HG03045 (cell line): Measurements from ENCODE around the gene TFF3.

Experiments used
- ATAC-seq: cut with Tn5 transposase; IDR thresholded peaks from one replicate; pipeline ENCODE4 v1.9.1; 2021; ENCODE audit warnings: mild to moderate bottlenecking, moderate library complexity; ENCODE audit not compliant: unreplicated experiment

Gene TFF3

DNA sequence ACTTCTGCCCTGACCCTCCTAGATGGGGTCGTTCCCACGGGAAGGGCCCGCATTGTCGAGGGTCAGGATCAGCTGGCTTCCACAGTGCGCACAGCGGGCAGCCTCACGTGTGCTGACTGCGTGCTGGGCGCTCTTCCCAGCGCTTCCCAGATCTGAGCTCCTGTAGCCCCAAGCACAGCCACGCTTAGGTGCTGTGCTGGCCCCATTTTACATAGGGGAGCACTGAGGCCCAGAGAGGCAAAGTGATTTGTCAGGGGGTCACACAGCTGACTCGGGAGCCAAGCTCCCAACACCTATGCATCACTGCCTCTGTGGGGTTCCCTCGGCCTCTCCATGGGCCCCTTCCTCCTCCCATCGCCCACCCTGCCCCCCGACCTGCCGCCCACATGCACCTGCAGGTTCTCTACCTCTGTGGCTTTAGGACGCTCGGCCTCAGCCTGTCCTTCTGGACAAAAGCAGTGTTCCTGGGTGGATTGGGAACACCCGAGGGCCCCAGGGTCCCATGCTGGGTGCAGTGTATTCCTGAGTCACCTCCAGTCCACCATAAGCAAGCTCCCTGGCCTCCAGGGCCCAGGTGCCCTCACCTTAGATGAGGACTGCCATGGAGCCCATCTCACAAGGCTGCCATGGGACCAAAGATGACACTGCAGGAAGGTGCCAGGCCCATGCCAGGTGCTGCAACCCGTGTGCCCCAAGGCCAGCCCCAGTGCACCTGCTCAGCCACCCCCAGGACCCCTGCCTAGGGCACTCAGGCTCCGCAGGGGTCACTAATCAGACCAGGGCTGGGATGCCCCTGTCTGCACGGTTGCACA is 23.3 kb downstream of the TFF3 start:
- no peak for ATAC-seq

DNA sequence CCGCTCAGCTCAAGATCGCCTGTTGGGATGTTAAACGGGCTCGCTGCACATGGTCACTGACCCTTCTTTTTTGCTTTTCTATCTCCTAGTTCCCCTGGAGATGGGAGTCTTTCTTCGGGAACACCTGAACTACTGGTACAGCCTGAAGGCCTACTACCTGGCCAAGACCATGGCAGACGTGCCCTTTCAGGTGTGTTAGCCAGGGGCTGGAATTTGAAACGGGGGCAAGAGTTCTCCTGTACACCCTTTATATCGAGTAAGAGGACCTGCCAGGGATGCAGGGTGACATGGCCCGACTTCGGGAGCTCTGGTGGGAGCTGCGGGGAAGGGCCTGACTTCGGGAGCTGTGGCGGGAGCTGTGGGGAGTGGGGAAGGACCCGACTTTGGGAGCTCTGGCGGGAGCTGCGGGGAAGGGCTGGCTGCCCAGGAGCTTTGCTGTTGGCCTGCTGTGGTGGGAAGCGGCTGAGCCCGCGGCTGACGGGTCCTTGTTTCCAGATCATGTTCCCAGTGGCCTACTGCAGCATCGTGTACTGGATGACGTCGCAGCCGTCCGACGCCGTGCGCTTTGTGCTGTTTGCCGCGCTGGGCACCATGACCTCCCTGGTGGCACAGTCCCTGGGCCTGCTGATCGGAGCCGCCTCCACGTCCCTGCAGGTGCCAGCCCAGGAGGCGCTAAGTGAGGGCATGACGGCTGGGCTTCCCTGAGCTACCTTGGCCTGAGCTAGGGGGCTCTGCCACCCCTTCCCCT is 24.0 kb downstream of the TFF3 start:
- ATAC-seq = no peak

DNA sequence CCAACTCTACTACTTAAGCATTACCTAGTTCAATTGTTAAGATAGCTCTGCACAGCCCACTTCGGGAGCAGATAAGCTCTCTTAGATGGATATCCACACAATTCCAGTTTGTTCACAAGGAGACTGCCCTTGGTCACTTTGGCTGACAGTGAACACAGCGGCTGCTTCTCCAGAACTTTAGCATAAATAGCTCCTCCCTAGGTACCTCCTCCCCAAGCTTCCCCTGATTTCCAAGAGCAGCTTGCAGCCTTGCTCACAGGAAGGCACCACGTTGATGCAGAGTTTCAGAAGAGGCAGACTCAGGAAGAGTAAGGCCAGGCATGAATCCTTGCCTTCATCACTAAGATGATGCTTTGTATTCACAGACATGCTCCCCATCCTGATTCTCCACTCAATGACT is 24.7 kb downstream of the TFF3 start:
- no peak for ATAC-seq

DNA sequence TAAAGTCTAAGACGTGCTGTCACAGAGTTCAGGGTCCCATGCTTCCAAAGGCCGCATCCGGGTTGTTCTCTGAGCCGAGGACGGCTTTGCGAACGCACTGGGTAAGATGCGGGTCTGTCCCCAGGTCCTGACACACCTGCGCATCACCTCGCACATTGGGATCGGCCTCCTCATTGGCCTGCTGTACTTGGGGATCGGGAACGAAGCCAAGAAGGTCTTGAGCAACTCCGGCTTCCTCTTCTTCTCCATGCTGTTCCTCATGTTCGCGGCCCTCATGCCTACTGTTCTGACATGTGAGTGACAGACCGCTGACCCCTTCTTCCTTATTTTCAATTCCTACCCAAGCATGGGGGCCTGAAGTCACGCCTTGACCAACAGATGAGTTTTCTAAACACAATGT is 25.3 kb downstream of the TFF3 start:
- no peak for ATAC-seq

DNA sequence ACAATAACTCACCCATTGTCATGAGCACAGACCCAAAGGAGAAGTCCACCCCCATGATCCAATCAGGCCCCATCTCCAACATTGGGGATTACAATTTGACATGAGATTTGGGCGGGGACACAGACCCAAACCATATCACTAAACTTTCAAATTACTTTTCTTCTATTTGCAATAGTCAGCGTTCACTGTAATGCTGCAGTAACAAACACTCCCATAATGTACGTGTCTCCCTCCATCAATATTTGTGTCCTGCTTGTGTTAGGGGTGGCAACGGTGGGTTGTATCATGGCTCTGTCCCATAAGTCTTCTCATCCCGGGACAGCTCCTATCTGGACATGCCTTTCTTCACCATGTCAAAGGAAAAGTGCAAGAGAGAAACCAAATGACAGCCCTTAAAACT is 26.2 kb downstream of the TFF3 start:
- no peak for ATAC-seq

DNA sequence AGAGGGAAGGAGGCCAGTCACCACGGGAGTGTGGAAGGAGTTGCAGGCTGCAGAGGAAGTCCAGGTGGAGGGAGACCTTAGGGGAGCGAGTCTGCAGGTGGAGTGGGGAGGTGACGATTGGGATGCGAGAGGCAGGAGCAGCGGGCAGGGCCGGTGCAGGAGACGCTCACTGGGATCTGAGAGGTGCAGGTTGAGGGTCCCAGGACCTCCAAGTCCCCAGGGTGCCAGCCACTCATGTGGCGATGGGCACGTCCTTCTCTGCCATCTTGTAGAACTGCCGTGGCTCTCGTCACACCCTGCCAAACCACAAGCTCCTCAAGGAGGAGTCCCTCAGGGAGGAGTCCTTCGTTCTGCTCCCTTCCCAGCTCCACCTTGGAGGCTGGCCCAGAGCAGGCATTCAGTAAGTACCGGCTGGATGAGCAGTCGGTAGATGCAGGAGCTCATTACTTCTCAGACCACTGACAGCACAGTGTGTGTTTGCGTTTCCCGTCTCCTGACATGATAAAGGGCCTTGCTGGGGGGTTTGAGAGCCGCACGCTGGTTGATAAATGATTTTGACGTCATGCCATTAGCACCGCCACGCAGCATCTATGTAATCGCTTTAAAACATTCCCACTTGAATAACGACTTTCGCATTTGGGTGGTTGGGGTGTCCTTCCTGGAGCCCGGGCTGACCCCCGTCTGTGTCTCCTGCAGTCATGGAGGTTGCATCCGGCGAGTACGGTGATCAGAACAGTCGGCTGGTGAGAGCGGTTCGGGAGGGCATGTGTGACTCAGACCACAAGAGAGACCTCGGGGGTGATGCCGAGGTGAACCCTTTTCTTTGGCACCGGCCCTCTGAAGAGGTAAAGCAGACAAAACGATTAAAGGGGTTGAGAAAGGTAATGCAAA is 27.8 kb downstream of the TFF3 start:
- no peak for ATAC-seq

DNA sequence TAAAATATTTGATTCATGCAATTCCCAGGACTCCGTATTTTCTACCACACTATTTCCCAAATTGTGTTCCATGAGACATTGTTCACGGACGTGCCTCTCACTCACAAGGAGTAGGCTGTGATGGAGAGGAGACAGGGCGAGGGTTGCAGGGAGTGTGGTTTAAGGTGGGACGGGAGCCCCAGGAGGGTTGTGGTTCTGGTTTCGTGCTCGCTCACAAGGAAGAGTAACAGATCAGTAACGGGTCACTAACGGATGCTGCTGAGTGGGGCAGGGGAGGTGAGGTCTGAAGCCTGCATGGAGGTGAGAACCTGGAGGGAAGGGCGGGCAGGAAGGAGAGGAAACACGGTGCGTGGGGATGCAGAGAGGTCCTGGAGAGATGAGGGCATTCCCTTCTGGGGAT is 28.8 kb downstream of the TFF3 start:
- no peak for ATAC-seq

DNA sequence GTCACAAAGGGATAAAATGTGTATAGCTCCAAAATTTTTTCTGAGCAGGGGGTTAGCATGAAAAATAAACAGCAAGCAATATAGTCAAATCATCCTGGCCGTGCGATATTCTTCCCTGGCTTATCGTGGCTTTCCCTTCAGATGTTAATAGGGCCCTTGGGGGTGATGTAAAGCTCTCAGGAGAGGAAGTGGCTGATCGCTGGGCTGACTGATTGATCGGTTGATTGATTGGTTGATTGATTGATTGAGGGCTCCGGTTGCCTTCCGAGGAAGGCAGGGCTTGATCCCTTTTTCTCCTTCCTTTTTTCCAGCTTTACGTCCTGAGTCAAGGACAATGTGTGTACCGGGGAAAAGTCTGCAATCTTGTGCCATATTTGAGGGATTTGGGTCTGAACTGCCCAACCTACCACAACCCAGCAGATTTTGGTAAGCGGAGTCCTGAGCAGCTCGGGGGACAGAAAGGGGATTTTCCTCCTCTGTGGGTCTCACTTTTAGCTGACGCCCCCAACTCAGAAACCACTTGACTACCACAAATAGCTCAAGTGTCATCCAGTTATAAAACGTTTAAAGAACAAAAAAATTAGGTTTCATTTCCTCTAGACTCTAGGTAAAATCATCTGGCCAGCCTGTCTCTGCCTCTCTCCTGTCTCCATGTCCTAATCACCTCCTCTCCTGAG is 29.5 kb downstream of the TFF3 start:
- no peak for ATAC-seq

DNA sequence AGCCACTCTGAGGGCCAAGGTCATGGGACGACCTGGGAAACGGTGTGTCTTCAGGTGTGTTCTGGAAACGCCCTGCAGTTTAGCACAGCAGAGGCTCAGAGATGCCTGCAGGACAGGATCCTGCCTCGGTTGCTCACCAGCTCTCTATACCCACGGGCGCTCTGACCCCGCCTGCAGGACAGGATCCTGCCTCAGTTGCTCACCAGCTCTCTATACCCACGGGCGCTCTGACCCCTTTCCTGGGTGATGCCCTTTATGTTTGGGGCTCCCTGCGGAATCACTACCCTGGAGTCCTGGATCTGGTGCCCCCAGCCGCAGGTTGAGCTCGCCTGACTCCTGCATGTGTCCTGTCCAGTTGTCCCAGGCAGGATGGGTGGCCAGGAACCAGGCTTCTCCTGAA is 32.5 kb downstream of the TFF3 start:
- ATAC-seq = no peak

DNA sequence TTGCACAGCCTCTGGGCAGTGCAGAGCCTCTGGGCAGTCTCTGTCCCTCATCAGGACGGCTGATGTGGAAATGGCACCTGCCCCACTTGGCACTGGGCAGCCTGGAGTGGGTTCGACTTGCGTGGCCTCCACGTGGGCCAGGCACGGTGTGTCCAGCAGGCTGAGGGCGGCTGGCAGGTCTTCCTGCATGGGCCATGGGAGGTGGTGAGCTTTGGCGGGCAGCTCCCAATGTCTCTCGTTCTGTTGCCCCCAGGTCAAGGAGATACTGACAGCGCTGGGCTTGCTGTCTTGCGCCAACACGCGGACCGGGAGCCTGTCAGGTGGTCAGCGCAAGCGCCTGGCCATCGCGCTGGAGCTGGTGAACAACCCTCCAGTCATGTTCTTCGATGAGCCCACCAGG is 33.2 kb downstream of the TFF3 start:
- ATAC-seq = no peak

DNA sequence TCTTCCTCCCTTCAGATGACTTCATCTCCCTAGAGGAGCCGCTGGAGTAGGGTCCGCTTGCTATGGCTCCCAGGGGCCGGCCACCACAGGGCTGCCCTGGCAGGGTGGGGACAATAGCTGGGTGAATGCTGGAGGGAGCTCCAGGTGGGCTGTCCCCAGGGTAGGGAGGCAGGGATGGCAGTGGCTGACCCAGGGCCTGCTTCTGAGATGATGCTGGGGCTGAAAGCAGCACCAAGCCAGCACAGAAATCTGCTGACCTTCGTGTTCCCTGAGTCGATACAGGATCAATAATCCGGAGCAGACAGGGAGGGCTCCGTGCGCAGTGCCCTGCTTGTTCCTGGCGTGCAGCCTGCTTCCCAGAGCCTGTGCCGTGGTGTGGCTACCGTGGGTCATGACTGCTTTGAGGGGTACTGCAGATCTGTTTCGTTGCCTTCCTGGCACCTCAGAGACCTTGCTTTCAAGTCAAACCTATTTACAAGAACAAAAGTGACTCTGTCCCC is 34.0 kb downstream of the TFF3 start:
- ATAC-seq = no peak

DNA sequence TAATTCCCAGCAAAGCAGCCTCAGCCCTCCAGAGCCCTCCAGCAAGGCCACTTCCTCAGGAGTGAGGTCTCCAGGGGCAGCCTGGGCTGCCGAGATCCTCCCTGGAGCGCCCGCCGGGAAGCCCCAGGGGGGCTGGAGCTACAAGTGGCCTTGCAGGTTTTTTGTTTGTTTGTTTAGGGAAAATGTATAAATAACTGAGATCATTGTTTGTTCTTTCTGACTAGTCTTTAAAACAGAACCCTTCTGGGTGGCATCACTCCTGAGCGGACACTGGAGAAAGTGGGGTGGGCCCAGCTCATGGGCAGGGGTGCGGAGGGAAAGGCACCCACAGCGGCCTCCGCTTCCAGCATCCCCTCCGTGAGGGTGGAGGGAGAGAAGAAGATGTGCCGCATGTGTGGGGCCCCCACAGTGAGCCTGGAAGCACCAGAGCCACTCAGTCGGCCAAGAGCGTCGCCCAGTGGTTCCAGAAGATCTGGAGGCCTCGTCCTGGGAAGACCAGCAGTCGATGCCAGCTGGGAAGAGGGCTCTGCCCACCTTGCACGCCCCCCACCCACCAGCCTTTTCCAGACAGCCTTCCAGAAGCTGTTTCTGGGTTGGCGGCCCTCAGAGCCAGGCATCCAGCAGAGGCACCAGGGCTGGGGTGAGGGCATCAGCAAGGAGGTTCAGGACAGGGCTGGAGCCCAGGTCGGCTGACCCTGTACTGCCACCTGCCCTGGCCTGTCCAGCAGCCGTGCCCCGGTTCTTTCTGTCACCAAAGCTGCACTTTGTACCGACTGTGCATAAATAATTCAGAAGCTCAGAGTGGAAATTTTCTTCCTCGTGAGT is 34.6 kb downstream of the TFF3 start:
- ATAC-seq = no peak

DNA sequence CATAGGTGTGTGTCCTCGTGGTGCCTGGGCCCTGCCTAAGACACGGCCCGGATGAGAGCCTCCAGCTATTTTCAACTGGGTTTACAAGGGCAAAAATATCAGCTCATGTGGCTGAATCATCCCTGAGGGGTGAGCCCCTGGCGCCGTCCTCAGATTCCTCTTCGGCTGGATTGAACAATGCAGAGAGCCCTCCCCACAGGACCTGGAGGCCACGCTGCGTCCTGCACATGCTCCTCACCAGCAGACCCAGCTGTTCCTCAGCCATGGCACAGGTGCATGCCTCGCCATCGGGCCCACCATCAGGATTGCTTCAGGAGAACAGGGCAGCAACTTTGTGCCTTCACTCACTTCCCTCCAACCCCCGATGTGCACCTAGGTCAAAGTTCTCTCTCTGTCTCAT is 35.3 kb downstream of the TFF3 start:
- no peak for ATAC-seq

DNA sequence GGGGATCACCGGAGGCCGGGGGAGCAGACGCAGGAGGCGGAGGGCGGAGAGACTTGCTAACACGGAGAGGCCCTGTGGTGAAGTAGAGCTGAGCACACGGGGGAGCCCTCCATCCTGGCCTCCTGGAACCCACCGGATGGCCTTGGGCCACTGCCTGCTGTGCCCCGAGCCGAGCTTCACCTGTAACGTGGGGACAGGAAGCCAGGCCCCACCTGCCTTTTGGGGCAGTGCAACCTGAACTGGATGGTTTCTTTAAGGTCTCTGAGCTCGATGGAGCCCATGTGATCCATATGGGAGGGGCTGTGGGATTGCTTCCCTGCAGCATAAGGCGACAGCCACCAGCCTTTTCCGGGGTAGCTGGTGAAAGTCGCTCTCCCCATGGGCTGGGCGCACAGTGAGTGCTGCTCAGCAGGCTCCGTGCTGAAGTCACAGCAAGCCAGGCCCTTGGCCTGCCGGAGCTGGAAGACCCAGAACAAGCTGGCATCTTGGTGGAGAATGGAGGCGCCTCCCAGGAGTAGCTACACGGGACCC is 35.8 kb downstream of the TFF3 start:
- ATAC-seq = no peak

DNA sequence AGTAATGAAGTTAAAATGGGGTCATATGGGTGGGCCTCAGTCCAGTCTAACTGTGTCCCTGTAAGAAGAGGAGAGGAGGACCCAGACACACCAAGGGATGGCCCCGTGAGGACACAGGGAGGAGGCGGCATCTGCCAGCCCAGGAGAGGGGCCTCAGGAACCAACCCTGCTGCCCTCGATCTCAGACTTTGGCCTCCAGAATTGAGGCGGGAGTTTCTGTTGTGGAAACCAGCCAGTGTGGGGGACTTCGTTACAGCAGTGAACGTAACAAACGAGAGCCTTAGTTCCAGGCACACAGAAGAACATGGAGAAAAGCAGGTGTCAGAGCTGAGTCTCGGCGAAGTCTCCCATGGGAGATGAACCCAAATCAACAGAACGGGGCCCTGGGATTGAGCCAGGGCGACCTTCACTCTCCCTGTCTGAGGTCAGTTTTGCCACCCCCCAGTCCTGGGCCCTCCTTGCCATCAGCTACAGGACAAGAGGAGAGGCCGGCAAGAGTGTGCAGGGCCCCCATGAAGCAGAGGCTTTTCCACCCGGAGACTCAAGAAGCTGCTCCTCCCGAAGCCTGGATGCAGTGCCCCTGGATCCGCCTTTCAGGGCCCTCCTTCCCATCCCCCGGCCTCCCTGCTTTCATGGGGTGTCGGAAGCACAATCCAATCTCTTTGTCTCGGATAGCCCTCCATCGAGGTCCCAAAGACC is 36.6 kb downstream of the TFF3 start:
- ATAC-seq = no peak

DNA sequence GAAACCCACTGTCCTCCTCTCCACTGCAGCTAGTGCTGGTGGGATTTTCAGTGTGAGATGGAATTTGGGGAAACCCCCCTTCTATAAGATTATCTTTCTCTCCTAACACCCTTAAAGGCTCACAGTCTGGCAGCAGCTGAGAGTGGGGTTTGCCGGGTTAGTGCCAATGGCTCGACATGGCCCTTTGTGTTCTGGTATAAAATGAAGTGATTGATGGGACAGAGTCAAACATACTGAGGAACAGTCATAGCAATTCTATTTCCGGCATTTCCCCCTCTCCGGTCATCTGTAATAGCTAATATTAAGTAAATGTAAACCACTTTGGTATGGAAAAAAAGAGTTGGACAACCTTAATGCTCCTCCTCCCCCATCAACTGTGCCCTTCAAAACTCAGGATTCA is 37.6 kb downstream of the TFF3 start:
- no peak for ATAC-seq

DNA sequence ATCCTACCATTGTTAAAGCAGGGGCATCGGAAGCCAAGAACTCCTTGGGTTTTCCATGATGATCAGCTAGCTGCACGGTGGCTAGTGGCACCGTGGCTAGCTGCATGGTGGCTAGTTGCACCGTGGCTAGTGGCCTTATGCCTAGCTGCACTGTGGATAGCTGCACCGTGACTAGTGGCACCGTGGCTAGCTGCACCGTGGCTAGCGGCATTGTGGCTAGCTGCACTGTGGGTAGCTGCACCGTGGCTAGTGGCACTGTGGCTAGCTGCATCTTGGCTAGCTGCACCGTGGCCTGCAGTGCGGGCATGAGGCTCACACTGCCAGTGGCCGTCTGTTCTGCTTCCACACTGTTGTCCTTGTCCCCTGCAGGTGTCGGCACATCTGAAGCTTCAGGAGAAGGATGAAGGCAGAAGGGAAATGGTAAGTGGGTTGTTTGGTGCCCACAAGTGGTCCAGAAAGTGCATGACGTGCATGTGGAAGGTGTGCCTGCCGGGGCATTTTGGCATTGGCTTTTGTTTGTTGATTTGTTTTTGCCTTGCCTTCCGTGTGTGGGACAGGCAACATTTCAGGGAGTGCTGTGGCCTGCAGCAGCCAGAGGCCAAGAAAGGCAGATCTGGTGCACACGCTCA is 38.6 kb downstream of the TFF3 start:
- ATAC-seq = no peak

DNA sequence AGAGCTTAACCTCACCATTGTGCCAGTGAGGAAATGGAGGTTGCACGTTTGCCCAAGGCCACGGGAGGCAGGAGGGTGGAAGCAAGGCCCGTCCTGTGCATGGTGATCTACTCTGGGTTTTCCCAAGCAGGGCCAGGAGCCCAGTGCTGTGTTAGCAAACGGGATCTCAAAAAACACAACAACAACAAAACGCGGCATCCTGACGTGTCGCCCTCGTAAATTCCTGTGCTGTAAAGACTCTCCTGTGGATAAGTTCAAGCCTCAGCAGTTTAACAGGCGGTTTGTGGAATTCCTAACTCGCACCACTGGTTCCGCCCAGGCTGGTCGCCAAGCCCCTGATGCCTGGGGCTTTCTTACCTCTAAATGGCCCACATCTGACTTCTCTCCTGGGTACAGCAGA is 39.1 kb downstream of the TFF3 start:
- ATAC-seq = no peak
